HG02938 (cell line): ENCODE results near the gene EOMES.

Source experiments
- ATAC-seq: cut with Tn5 transposase; IDR thresholded peaks from one replicate; pipeline ENCODE4 v1.9.1; 2021; ENCODE audit warnings: mild to moderate bottlenecking, moderate library complexity; ENCODE audit not compliant: unreplicated experiment

The EOMES gene

DNA sequence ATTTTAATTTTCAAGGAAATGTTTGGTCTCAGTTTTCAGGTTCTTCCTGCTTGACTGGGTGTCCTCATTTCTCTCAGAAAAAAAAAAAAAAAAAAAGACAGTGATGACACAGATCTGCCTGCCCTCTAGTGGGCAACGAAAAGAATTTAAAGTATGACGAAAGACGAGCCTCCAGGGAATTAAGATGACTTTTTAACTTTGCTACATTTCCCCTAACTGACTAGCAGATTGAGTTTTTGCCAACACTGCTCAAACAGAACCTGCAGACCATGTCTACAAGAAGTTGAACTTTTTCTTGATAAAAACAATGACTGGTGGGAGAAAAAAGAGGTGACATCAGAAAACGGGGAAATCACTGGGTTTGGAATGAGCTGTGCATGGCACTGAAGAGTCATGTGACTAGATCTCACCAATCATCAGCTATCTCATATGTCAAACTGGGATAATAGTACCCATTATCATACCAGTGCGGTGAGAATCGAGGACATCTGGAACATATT is 40.8 kb downstream of the EOMES start:
- peak; percentile 66 for ATAC-seq

DNA sequence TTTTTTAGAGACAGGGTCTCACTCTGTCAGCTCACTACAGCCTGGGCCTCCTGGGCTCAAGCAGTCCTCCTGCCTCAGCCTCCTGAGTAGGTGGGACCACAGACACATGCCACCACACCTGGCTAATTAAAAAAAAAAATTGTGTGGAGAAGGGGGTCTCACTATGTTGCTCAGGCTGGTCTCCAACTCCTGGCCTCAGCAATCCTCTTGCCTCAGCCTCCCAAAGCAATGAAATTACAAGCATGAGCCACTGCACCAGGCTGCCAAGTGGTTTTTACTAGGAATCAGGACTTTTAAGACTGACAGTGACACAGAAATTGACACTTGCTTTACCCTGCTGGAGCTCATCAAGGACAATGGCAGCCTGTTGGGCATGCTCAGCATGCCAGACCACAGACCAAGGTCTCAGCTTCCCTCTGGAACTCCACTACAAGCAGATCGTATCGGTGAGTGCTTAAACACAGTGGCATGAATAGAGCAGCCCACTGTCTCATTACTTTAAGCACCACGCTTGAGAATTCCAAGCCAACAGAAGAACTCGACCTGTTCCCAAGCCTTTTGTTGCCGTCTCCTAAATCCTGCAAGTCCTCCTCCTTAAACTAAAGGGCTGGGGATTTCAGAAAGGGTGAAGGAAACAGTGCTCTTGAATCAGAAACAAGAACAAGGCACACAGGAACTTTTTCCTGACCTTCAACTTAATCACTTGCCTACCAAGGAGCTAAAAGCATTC is 41.4 kb downstream of the EOMES start:
- no peak for ATAC-seq

DNA sequence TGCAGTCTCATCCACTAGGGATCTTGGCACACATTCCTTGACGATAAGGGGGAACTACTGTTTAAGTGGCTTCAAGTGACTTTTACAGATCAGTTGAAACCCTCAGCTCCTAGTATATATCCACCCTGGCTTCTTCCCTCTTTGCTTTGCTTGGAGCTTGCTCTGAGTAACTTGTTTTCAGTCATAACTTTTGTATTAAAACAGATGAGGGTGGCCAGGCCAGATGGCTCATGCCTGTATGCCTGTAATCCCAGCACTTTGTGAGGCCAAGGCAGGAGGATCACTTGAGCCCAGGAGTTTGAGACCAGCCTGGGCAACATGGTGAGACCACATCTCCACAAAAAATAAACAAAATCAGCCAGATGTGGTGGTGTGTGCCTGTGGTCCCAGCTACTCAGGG is 42.4 kb downstream of the EOMES start:
- no peak for ATAC-seq

DNA sequence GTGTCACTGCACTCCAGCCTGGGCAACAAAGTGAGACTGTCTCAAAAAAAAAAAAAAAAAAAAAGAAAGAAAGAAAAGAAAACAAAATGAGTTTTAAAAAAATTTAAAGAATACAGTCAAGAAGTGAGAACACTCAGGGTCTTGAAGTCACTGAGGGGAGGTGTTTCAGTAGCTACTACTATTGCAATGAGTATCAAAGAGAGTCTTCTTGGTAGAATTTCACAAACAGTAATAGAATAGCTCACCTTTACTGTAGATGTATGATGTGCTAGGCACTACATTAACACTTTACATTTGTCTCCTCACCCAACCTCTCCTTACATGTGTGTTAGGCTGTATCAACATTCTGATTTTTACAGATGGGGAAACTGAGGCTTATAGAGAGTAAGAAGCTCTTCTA is 43.9 kb downstream of the EOMES start:
- ATAC-seq: no peak

DNA sequence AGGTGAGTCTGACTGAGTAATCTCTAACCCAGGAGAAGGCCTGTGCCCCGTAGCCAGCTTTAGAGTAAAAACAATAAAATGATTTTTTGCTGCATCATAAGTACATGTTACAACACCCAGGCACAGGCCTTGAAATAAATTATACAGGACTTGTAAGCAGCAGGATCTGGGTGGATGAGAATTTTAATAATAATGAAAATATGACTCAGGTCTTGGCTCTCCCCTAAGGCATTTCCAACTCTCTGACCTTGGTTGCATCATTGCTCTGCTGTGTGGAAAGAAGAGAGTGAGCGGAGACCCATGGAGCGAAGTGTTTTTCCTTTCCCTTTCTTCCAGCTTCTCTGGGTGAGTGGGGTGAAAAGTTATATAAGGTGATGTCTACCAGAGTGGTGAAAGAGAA is 44.6 kb downstream of the EOMES start:
- ATAC-seq: no peak

DNA sequence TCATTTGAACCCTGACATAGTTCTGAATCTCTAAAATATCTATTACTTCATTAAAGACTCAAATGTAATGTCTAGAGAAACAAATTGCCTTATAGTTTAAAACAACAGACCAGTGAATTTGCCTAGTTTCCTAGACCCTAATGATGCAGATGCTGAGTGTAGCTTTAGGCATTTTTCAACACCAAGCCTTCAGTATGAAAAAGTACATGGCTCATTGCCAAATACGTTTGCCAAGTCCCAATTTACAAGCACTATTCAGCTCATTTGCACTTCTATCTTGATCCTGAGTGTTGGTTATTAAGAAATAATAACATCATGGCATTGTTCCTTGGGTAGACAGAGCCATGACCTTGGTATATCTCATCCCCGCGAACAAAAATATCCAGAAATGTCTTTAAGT is 46.8 kb downstream of the EOMES start:
- no peak for ATAC-seq

DNA sequence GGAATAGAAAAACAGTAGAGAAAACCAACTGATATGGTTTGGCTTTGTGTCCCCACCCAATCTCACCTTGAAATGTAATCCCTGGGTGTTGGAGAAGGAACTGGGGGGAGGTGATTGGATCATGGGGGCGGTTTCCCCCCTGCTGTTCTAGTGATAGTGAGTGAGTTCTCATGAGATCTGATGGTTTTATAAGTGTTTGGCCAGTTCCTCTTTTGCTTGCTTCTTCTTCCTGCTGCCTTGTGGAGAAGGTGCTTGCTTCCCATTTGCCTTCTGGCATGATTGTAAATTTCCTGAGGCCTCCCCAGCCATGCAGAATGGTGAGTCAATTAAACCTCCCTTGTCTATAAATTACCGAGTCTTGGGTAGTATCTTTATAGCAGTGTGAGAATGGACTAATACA is 48.4 kb downstream of the EOMES start:
- no peak for ATAC-seq

DNA sequence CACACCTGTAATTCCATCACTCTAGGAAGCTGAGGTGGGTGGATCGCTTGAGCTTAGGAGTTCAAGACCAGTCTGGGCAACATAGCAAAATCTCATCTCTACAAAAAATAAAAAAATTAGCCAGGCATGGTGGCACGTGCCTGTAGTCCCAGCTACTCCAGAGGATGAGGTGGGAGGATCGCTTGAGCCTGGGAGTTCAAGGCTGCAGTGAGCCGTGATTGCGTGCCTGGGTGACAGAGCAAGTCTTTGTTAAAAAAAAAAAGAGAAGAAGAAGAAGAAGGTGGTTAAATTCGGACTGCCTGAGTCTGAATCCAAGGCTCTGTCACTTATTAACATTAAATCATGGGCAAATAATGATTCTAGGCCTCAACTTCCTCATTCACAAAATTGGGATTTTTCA is 51.0 kb downstream of the EOMES start:
- ATAC-seq: no peak

DNA sequence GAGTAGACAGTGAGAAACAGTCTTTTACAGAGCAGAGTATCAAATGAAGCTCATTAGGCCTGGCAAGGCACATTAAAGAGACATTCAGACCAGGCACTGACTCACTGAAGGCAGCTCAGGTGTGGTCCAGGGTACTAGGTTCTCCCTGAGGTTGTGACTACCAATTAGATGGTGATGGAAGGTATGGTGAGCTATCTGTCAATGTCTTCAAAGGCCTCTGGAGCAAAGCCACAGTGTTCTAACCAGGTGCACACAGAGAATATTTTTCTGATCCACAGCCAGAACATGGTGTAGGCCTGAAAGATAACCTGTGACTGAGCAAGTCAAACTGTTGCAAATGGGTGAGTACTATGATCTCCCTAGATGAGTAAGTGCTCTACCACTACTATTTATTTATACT is 51.5 kb downstream of the EOMES start:
- ATAC-seq: no peak

DNA sequence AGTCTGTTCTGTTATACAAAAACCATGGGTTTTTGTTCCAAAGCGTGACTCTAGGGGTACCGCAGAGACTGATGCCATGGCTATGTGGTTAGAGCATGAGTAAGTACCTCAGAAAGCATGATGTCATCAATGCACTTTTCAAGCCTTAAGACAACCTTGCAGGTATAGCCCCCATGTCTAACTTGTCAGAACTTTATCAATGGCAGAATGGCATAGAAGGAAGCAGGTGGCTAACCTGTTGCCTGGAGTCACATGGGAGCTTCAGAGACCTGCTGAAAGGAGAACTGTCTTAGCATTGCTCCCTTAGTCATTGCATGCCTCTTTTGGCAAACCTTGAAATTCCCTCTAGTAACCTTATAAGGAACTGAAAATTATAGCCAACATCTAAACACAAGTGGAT is 52.5 kb downstream of the EOMES start:
- ATAC-seq: no peak

DNA sequence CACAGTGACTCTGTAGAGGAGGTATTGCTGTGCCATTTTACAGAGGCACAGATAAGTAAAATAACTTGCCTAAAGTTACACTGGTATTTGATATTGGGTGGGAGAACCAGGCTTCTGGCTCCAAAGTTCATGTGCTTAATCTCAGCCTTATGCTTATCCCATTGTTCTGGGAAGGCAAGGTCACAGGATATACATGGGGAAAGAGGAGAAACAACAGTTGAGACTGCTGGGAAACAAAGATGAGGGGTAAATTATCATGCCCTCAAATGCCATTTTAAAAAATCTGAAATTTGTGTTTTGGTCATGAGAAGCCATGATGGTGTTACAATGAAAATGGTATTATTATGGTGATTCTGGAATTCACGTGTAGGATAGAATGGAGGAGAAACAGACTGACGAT is 54.4 kb downstream of the EOMES start:
- ATAC-seq: no peak

DNA sequence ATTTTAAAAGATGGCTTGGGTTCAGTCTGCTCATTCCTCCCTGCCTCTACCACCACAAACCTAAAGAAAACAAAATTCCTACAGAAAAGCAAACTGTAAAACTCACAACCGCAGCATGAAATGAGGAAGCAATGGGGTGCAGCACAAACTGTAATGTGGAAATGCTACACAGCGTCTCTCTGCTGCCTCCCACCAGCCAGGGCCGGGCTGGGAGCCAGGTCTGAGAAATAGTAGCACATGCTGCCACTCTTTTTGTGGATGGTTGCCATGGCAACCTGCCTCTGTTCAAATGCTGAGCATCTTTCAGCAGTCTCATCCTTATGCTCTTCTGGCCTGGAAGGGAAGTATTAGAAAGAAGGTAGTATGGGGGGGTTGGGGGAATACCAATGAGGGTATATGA is 55.4 kb downstream of the EOMES start:
- ATAC-seq: no peak

DNA sequence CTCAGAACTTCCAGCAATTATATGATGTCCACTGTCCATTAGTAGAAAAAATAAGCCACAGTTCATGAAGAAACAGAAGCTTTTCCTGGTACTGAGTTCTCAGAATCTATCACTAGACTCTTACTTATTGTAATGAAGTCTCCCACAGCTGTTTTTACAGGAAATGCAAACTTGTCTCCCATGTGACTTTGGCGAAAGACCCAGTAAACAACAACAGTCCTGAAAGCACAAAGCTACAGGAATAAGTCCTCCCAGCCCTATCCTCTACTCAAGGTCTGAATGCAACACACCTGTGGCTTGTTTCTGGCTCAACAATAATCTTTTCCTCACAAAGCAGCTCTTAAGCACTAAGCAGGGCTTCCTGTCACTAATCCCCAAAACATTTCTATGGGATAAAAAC is 55.9 kb downstream of the EOMES start:
- ATAC-seq: no peak
